Measurements from ENCODE around the gene H2BK1.

Gene H2BK1

GRCh38 chr7:151210087-151210854 is at the start of gene H2BK1:
H2BK1 (minus strand) TSS chr7:151210488; CDS start chr7:151210318, 170 bp downstream.
- DNase-seq: no peak

GRCh38 chr7:151257990-151258389 is 47.7 kb upstream of the H2BK1 start:
- no peak for DNase-seq

DNA sequence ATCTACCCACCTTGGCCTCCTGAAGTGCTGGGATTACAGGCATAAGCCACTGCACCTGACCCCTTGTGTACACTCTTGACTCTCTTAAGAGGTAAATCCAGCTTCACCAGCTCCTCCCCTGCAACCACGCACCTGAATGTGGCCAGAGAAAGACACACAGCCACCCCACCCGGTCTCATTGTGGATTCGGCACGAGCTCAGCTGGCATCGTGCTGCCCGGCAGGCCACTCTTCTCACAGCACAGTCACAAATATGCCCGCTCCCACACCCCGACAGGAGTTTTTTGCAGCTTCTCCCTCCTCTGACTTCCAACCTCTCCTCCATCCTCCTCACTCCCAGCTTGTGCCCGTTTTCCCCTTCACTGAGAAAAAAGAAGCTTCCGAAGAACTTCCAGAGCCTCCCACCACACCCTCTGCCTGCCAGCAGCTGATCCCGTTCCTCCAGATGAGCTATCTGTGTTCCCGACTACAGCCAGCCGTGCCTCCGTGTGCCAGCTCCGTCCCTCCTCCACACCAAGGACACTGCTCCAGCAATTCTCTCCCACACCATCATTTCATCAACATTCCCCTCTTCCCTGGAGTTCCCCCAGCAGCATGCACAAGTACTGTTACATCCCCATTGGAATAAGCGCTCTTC is 46.2 kb upstream of the H2BK1 start:
- DNase-seq: no peak

GRCh38 chr7:151255390-151255789 is 45.1 kb upstream of the H2BK1 start:
- DNase-seq: no peak

GRCh38 chr7:151254851-151255250 is 44.6 kb upstream of the H2BK1 start:
- no peak for DNase-seq

DNA sequence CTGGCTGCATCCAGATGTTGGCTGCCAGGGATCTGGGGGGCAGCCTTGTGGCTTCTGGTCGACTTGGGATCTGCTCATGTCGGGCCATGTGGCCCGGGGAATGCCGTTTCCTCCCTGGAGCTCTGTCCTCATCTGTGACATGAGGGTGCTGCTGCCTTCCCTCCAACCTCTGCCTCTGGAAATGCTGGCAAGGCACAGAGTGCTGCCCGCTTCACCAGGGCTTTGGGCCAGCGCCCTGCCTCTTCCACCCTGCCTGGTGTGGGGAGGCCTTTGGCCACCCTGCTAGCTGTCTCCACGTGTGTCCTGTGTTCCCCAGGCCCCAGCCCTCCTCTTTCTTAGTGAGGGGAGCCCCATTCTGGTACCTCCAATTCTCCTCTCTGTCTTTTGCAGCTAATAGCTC is 44.0 kb upstream of the H2BK1 start:
- DNase-seq: no peak

- no peak for DNase-seq
These were observed 42.8 kb upstream of the H2BK1 start for GRCh38 chr7:151252961-151253711.

DNA sequence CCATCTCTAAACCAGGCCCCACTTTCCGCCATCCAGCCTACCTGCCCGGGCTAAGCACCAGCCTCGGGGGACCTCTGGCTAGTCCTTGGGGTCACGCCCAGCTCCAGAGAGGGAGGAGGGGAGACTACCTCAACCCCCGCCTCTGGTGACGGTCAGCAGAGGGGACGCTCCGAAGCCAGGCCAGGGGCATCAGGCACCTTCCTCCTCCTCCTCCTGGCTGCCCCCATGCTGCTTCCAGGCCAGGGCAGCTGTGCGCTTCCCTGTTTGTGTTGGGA is 42.2 kb upstream of the H2BK1 start:
- DNase-seq: no peak

- no peak for DNase-seq
These were observed 41.6 kb upstream of the H2BK1 start for GRCh38 chr7:151251689-151252560.

GRCh38 chr7:151251328-151251688 is 41.0 kb upstream of the H2BK1 start:
- DNase-seq: no peak

DNA sequence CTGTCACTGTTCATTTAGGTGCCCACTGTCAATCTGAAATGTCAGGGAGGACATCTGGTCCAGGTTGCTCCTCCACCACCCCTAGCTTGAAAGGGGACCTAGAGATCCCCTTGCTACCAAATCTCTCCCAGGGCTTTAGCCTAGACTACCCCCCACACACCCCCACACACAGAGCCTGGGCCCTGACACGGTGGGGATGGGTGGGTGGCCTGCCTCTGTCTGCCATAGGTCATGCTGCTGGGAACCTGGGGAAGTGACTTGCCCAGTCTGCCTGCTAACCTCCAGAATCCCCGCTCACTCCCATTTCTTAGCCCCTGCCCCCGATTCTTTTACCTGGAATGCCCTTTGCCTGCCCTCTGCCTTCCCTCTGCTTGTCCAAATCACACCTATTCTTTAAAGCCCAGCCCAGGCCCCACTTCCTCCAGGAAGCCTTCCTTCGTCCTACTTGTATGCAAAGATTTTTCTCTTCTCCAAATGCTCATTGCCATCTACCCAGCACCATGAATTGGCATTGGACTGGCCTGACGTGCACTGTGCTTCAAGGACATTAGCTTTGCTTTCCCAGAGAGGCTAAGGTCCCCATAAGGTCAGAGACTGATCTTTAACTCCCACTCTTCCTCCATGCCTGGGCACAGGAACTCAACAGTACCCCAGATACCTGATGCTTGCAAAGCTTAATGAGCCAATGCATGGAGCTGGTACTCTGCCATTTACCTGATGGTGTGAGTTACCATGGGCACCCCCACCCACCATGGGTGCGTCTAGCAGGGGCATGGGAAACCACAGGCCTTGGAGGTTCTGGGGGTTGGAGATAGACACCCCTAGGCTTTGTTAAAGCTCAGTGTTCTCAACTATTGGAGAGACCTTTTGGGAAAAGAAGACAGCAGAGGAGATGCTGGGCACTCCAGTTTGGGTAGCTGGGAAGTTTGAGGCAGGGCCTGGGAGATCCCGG is 40.2 kb upstream of the H2BK1 start:
- DNase-seq: no peak

DNA sequence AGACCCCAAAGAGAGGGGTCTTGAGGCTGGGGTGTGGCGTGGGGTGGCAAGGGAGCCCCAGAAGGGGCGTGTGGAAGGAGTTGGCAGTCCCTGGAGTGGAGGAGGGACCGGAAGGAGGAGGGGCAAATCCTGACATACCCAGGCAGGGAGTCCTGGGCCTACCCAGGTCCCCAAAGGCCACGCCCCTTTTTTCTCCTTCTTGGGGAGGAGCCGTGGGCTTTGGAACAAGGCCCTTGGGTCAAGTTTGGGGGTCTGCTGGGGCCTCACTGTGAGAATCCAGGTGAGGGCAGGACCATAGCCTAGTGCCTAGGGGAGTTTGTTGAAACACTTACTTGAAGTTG is 39.4 kb upstream of the H2BK1 start:
- no peak for DNase-seq

- peak; percentile 52 for DNase-seq
These were observed 38.9 kb upstream of the H2BK1 start for GRCh38 chr7:151249034-151249731.

- no peak for DNase-seq
These were observed 38.2 kb upstream of the H2BK1 start, which contains the start of gene SMARCD3 for GRCh38 chr7:151248346-151249033. SMARCD3 (minus strand) TSS chr7:151248694; CDS start chr7:151248562, 132 bp downstream.

GRCh38 chr7:151247611-151248345 is 37.5 kb upstream of the H2BK1 start:
- no peak for DNase-seq

DNA sequence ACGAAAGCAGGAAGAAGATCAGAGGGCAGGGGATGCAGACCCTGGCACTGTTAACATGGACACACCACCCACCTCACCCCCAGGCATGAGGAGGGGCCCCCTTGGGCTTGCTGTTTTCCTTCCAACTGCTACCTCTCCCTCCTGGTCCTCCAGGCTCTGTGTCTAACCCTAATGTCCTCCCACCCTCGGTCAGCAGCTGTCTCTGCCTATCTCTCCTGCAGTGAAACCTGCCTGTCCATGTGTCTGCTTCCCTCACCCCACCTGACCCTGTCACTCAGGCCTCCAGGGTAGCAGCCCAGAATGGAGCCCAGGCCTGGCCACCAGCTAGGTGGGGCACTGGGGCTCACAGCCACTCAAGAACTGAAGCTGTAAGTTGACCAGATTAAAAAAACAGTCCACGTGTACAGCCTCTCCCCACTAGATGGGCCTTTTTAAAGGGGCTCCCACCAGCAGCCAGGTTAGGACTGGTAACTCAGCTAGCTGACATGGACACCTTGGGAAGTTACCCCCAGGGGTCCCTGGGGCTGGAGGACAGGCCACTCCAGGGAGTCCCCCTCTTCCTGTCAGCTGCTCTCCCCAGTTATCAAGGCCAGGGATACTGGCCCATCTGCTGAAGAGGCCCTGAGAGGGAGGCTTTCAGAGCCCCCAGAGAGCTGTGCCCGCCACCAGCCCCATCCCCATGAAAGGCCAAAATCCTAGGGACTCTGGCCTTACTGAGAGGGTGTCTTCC is 36.7 kb upstream of the H2BK1 start:
- no peak for DNase-seq

GRCh38 chr7:151246102-151246850 is 36.0 kb upstream of the H2BK1 start:
- no peak for DNase-seq

DNA sequence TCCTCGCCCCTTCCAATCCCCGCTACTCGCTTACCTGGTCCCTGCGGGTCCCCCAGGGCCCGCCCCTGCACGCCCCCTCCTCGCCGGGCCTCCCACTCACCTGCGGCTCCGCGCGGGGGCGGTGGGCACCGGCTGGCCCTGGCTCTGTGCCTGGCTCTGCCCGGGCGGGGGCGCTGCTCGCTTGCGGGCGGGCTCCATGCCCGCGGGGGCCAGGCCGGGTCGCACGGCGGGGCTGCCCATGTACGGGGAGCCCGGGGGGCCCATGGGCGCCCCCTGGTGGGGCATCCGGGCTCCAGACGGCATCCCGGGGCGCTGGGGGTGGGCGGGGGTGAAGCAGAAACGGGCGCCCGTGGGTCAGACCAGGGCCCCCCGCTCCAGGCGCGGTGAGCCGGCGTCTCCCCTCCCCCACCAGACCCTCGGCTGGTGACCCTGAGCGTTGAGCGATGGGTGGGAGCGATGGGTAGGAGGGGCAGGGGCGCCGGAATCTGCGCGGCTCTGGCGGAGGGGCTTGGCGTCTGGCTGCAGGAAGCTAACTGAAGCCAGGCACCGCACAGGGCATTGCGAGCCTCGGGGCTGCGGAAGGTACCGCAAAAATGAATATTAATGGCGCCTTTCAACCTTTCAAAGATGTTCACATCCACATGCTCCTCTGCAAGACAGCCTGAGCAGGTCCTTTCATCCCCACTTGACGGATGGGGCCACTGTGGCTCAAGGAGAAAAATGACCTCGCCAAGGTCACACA is 35.2 kb upstream of the H2BK1 start:
- DNase-seq: no peak

Measured in GF-D8 (cell line).